SU-DHL-6 (cell line): Measurements from ENCODE around the gene BRD1.

Experiments
- EZH2phosphoT487 ChIP-seq: fragments of 200-600 bp; sonication (generic), shearing (Covaris generic); conservative IDR thresholded peaks from 2 replicates; pipeline ENCODE4 v1.6.1; 2018; ENCODE audit warnings: mild to moderate bottlenecking, antibody characterized with exemption, low read length, moderate library complexity, mixed read lengths
- TF ChIP-seq, protein P1 (sequence below): fragments of 200-600 bp; sonication (generic); IDR thresholded peaks from one replicate; pipeline ENCODE4 v1.5.1; 2017; ENCODE audit warnings: antibody characterized with exemption, mild to moderate bottlenecking, low read length, moderate library complexity; ENCODE audit not compliant: insufficient read depth, poor library complexity, severe bottlenecking

DNA sequence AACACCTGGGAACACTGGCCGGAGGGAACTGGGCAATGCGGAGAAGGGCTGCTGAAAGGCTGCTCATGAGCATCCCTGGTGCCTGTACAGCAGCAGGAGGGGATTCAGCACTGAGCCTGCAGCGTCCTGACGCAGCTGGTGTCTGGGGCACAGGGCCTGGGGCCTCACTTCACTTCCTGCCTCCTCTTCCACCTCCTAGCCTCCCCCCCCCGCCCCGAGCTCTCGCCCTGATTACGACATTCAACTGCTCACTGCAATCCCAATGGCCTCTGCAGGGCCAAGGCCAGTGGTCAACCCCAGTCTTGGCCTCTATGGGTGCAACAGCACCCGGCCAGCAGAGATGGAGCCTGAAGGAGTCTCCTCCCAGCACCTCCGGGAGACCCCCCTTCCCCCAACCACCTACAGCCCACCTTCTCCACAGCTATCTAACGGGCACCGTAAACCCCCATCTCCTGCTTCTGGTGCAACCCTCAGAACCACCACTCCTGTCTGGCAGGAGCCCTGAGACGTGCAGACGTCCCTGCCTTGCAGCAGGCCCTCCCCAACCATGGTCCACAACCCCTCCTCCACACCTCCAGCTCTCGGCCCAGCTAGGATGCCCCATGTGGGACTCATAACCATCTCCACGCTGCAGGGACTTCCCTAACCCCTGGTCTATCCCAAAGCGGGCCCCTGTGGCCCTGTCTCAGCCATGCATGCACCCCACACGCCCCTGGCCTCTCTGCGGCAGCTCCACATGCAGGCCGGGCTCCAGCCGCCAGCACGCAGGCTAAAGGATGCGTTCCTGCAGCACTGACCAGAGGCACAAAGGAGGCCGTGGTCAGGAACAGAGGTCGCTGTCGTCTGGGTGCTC, 38.2 kb downstream of the BRD1 start:
- TF ChIP-seq, protein P1, sequence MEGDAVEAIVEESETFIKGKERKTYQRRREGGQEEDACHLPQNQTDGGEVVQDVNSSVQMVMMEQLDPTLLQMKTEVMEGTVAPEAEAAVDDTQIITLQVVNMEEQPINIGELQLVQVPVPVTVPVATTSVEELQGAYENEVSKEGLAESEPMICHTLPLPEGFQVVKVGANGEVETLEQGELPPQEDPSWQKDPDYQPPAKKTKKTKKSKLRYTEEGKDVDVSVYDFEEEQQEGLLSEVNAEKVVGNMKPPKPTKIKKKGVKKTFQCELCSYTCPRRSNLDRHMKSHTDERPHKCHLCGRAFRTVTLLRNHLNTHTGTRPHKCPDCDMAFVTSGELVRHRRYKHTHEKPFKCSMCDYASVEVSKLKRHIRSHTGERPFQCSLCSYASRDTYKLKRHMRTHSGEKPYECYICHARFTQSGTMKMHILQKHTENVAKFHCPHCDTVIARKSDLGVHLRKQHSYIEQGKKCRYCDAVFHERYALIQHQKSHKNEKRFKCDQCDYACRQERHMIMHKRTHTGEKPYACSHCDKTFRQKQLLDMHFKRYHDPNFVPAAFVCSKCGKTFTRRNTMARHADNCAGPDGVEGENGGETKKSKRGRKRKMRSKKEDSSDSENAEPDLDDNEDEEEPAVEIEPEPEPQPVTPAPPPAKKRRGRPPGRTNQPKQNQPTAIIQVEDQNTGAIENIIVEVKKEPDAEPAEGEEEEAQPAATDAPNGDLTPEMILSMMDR, result no peak
- TF ChIP-seq EZH2phosphoT487, result no peak
